Cardiac muscle cell (in vitro differentiated cells and primary cell): Measurements from ENCODE around the gene HSD11B2. TPM values are rescaled to one million over a fixed set of nuclear protein-coding genes. Genes with fewer than 3 reads are reported as not detected.

Source experiments
- DNase-seq, 2 donors: peaks; one replicate each; pipeline versions ENCODE4 v3.0.0 to v3.0.0-alpha.2; 2010 to 2017; ENCODE audit warnings: low read depth in 1 of 2, low spot score in 1 of 2
- H3K27ac ChIP-seq: fragments of 200-600 bp; sonication (generic); 2 replicates; pipeline ENCODE4 v1.5.1; 2016
- H3K27me3 ChIP-seq: fragments of 200-600 bp; sonication (generic); 2 replicates; pipeline ENCODE4 v1.6.0; 2016; ENCODE audit warnings: control low read depth
- H3K36me3 ChIP-seq: fragments of 200-600 bp; sonication (generic); 2 replicates; pipeline ENCODE4 v1.5.1; 2016; ENCODE audit warnings: control low read depth
- H3K4me1 ChIP-seq: fragments of 200-600 bp; sonication (generic); 2 replicates; pipeline ENCODE4 v1.8.1; 2017; ENCODE audit warnings: low read depth, mild to moderate bottlenecking, mixed run types
- H3K4me3 ChIP-seq: fragments of 200-600 bp; sonication (generic); 2 replicates; pipeline ENCODE4 v1.5.1; 2016; ENCODE audit warnings: mild to moderate bottlenecking
- H3K9me3 ChIP-seq: fragments of 200-600 bp; sonication (generic); 2 replicates; pipeline ENCODE4 v1.5.1; 2017; ENCODE audit warnings: low read depth, mild to moderate bottlenecking, control low read depth
- CTCF ChIP-seq: IDR thresholded peaks from 2 replicates; pipeline ENCODE4 v1.5.1; 2012; ENCODE audit warnings: low read depth, mild to moderate bottlenecking, low read length
- polyA plus RNA-seq: library from polyadenylated mRNA; unstranded; fragments of >200 nt; fragmentation: Nextera tagmentation; extraction: Ambion mirVana; gene quantifications from 2 replicates; pipeline ENCODE4 v1.2.1, GENCODE V29; 2016
- total RNA-seq: library from RNA; depleted of rRNA; stranded (reverse); fragments of >200 nt; gene quantifications from 2 replicates; pipeline ENCODE4 v1.2.3, GENCODE V29; 2016

The HSD11B2 gene
- total and polyA plus RNA-seq, 2 experiments from 2014 or later, result 0.36 to 0.84 TPM

- Histone ChIP-seq H3K4me1 (peaks cover 14% of the 10 kb centered on the region), H3K4me3 (no peak overlapping the region), H3K27me3 (peaks cover 62% of the 10 kb centered on the region), H3K9me3 (no peaks in the 10 kb centered on the region), H3K27ac (no peak overlapping the region), H3K36me3 (no peaks in the 10 kb centered on the region)
- no peak for TF ChIP-seq CTCF
- no peak for DNase-seq
Measured at GRCh38 chr16:67392301-67393059, 38.4 kb upstream of the HSD11B2 start.

DNA sequence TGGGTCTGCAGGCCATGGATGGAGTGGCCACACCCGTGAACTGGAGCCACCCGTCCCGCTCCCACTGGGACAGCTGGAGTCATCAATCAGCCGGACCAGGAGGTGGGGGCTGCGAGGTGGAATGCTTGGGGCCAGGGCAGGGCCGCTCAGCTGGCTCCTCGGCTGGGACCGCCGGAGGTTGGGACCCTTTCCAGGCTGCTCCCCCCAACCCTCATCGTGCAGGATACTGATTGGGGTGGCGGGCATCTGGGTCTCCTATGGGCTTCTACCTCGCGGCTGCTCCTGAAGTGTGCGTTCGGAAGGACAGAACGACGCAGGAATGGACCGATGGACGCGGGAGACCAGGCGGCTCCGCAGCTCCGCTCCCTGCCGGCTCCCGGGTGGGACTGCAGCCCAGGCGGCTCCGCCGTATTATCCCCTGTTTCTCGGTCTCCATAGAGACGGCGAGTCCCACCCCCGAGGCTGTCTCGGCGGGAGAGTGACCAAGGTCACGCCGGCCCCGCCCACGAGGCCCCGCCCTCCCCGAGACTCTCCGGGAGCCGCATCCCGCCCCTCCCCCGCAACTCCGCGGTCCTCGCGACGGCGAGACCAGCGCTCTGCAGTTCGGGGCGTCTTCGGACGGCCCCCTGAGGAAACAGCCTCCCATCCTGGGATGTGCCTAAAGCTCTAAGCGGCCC is 37.7 kb upstream of the HSD11B2 start, which contains the start of gene TPPP3:
TSS of gene TPPP3 (minus strand) at position 388 of the 677 bp plus-strand sequence. CDS start 2,387 bp downstream, outside the sequence.
- Histone ChIP-seq H3K27me3 (peaks cover 54% of the 10 kb centered on the region), H3K4me1 (peaks cover 14% of the 10 kb centered on the region), H3K9me3 (no peaks in the 10 kb centered on the region), H3K27ac (no peak within 1 kb of the TSS), H3K36me3 (no peaks in the 10 kb centered on the region), H3K4me3 (peak within 1 kb of the TSS; percentile 12)
- peak; percentile 65 for TF ChIP-seq CTCF
- peak; percentile 83 to 87 for DNase-seq

DNA sequence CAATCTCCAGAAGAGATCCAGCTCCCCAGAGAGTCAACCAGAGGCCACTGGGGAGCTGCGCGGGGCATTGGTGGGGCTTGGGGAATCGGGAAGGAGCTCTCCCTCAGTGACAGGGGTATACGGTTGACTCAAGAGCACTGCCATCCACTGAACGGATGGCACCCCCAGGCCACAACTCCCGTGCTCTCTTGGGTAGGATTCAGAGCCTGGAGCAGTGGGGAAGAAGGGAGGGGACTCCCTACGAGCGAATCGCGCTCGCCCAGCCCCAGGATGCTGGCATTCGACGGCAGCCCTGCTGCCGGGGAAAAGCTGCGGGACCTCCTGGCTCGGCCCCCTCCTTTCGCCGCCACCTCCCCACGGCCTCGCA is 37.1 kb upstream of the HSD11B2 start:
- Histone ChIP-seq H3K4me3 (peak overlapping the region; percentile 12), H3K27ac (no peak overlapping the region), H3K9me3 (no peaks in the 10 kb centered on the region), H3K4me1 (peaks cover 14% of the 10 kb centered on the region), H3K36me3 (no peaks in the 10 kb centered on the region), H3K27me3 (peaks cover 53% of the 10 kb centered on the region)
- DNase-seq, result no peak
- TF ChIP-seq CTCF, result no peak

DNA sequence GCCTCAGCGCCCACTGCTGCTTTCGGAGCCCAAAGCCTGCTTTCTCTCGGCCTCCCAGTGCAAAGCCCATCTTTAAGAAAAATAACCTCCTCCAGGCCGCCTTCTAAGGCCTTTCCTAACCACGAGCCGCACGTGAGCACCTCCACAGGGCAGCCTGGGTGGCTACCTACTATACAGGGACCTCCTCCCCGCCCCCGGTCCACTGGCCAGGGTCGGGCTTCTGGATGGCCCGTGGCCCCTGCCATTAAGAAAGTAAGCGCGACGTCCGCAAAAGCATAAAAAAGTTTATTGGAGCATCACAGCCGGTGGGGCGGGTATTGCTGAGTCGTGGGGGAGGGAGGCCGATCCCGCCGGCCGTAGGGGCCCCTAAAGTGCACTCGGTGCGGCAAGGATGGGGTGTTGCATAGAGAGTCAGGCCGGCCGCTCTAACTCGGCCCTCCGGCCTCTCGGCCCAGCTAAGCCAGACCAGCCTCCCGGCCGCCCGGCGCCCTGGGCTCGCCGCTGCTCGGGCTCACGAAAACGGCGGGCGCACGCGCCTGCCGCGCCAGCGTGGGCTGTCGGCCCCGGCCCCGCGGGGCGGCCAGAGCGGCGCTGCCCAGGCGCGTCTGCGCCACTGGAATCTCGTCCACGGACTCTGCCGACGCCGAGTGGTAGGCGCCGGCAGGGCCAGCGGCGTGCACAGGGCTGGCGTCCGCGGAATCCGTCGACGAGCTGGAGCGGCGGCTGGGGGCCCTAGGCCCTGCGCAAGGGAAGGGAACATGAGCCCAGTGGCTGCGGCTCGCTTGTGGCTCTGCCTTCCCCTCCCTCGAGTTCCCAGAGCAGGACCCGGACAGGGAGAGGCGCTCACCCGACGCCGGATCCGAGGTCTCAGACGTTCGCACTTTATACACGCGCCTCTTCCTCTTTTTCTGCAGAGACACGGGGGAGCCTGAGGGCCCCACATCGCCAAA is 36.5 kb upstream of the HSD11B2 start:
- Histone ChIP-seq H3K4me1 (peaks cover 14% of the 10 kb centered on the region), H3K4me3 (no peak overlapping the region), H3K9me3 (no peaks in the 10 kb centered on the region), H3K36me3 (no peaks in the 10 kb centered on the region), H3K27ac (no peak overlapping the region), H3K27me3 (peaks cover 53% of the 10 kb centered on the region)
- DNase-seq, result peak in 1 of 2 donors; percentile 25
- no peak for TF ChIP-seq CTCF

- Histone ChIP-seq H3K4me3 (no peak overlapping the region), H3K4me1 (peaks cover 14% of the 10 kb centered on the region), H3K27ac (no peak overlapping the region), H3K9me3 (no peaks in the 10 kb centered on the region), H3K36me3 (no peaks in the 10 kb centered on the region), H3K27me3 (peaks cover 50% of the 10 kb centered on the region)
- no peak for TF ChIP-seq CTCF
- no peak for DNase-seq
Measured at GRCh38 chr16:67395105-67395457, 35.8 kb upstream of the HSD11B2 start.
